A673 (cell line): Measurements from ENCODE around the gene EVA1A.

ENCODE experiments used
- EZH2 ChIP-seq: fragments of 200-600 bp; sonication (generic); IDR thresholded peaks from 2 replicates; pipeline ENCODE4 v1.6.1; 2017; ENCODE audit warnings: borderline replicate concordance, low read depth, mild to moderate bottlenecking, mixed read lengths, antibody characterized with exemption, low read length; ENCODE audit not compliant: poor library complexity, severe bottlenecking
- TF ChIP-seq, protein P1 (sequence below): fragments of 300-800, 200-600 bp; sonication (generic); conservative IDR thresholded peaks from 2 replicates; pipeline ENCODE4 v1.5.1; 2017; ENCODE audit warnings: low read depth, mild to moderate bottlenecking, antibody characterized with exemption, low read length, moderate library complexity, mixed read lengths

DNA sequence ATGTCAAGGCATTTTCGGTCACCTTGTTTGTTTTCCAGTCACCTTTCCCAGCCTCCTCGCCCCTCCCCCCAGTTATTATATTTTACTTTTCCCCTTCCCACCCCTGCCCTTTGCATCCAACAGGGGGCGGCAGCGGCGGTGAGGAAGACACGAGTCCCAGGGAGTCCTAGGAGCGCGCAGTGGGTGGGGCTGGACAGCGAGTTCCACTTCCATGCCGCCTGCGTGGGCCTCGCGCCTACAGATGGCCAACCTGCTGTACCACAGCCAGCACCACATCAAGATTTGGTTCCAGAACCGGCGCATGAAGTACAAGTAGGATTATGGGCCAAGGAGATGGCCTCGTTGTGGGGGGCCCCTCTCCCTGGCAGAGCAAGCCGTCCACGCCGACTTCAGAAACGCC is 37.2 kb upstream of the EVA1A start:
- TF ChIP-seq, protein P1, sequence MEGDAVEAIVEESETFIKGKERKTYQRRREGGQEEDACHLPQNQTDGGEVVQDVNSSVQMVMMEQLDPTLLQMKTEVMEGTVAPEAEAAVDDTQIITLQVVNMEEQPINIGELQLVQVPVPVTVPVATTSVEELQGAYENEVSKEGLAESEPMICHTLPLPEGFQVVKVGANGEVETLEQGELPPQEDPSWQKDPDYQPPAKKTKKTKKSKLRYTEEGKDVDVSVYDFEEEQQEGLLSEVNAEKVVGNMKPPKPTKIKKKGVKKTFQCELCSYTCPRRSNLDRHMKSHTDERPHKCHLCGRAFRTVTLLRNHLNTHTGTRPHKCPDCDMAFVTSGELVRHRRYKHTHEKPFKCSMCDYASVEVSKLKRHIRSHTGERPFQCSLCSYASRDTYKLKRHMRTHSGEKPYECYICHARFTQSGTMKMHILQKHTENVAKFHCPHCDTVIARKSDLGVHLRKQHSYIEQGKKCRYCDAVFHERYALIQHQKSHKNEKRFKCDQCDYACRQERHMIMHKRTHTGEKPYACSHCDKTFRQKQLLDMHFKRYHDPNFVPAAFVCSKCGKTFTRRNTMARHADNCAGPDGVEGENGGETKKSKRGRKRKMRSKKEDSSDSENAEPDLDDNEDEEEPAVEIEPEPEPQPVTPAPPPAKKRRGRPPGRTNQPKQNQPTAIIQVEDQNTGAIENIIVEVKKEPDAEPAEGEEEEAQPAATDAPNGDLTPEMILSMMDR: no peak
- no peak for TF ChIP-seq EZH2
